ENCODE measurements around the gene VPS13D. TPM values are rescaled to one million over a fixed set of nuclear protein-coding genes. Genes with fewer than 3 reads are reported as not detected.

VPS13D gene
- total RNA-seq, 4 donors from 2014 or later = 88.1 to 105 (median 97.1) TPM

- DNase-seq (ENCODE audit: low spot score) (no peak), ATAC-seq (ENCODE audit: low FRiP score) (no peak)
- no peak for TF ChIP-seq CTCF (IDR thresholded peaks at IDR 0.05)
Observed at GRCh38 chr1:12200208-12200607, 29.6 kb upstream of the VPS13D start.

GRCh38 chr1:12201352-12202189 is 28.3 kb upstream of the VPS13D start:
- TF ChIP-seq CTCF (IDR thresholded peaks at IDR 0.05) = no peak
- DNase-seq (ENCODE audit: low spot score) = no peak
- ATAC-seq (ENCODE audit: low FRiP score) = no peak

GRCh38 chr1:12202190-12202497 is 27.7 kb upstream of the VPS13D start:
- DNase-seq (ENCODE audit: low spot score) (no peak), ATAC-seq (ENCODE audit: low FRiP score) (no peak)
- TF ChIP-seq CTCF (IDR thresholded peaks at IDR 0.05) = no peak

GRCh38 chr1:12202577-12202976 is 27.3 kb upstream of the VPS13D start:
- ATAC-seq (ENCODE audit: low FRiP score) (no peak), DNase-seq (ENCODE audit: low spot score) (no peak)
- no peak for TF ChIP-seq CTCF (IDR thresholded peaks at IDR 0.05)

GRCh38 chr1:12203216-12204007 is 26.4 kb upstream of the VPS13D start:
- TF ChIP-seq CTCF (IDR thresholded peaks at IDR 0.05) = no peak

GRCh38 chr1:12204140-12204539 is 25.7 kb upstream of the VPS13D start:
- ATAC-seq (ENCODE audit: low FRiP score) (no peak), DNase-seq (ENCODE audit: low spot score) (no peak)
- no peak for TF ChIP-seq CTCF (IDR thresholded peaks at IDR 0.05)

More at GRCh38 chr1:12203216-12204007, 26.4 kb upstream of the VPS13D start:
- DNase-seq (ENCODE audit: low spot score) = no peak
- ATAC-seq (ENCODE audit: low FRiP score) = no peak

Data from omental fat pad (tissue), 4 donors.